IPS DF 6.9 (cell line): ENCODE measurements around the gene ARHGAP4.

Source experiments
- DNase-seq: peaks from one replicate; pipeline ENCODE4 v3.0.0-alpha.2; 2013; ENCODE audit warnings: low read depth, low spot score
- H3K27ac ChIP-seq: one replicate; pipeline ENCODE4 v1.5.1; 2013; ENCODE audit warnings: low read length, control low read depth
- H3K27me3 ChIP-seq: 2 replicates; pipeline ENCODE4 v1.6.1; 2013; ENCODE audit warnings: mild to moderate bottlenecking, low read length; ENCODE audit not compliant: control insufficient read depth, insufficient read depth
- H3K36me3 ChIP-seq: 2 replicates; pipeline ENCODE4 v1.6.1; 2013; ENCODE audit warnings: low read length; ENCODE audit not compliant: control insufficient read depth, insufficient read depth
- H3K4me1 ChIP-seq: 2 replicates; pipeline ENCODE4 v1.6.1; 2013; ENCODE audit warnings: low read length; ENCODE audit not compliant: control insufficient read depth, insufficient read depth
- H3K4me3 ChIP-seq: 2 replicates; pipeline ENCODE4 v1.5.1; 2013; ENCODE audit warnings: mild to moderate bottlenecking, low read length
- H3K9me3 ChIP-seq: 2 replicates; pipeline ENCODE4 v1.6.1; 2013; ENCODE audit warnings: low read length, inconsistent platforms; ENCODE audit not compliant: control insufficient read depth, insufficient read depth
- WGBS: extraction: QIAGEN DNeasy Blood & Tissue Kit; methylation state at CpG from one replicate; pipeline ENCODE4 v1.1.7; 2013; ENCODE audit warnings: mixed read lengths, missing lambda C conversion rate; ENCODE audit not compliant: insufficient read length, insufficient coverage; 5-methylcytosine and 5-hydroxymethylcytosine counted together

ARHGAP4 gene

GRCh38 chrX:153887385-153887784 lies 38.7 kb downstream of the ARHGAP4 start:
- no CpG with 5 or more reads among the region's 8 CpGs for WGBS
- H3K9me3 ChIP-seq = no peaks in the 10 kb centered on the region
- no peak overlapping the region for H3K4me3 ChIP-seq
- H3K27ac ChIP-seq = no peak overlapping the region
- DNase-seq = no peak
- no peaks in the 10 kb centered on the region for H3K27me3 ChIP-seq
- H3K4me1 ChIP-seq = peaks cover 5% of the 10 kb centered on the region
- H3K36me3 ChIP-seq = no peaks in the 10 kb centered on the region

- Histone ChIP-seq H3K36me3 (no peaks in the 10 kb centered on the region), H3K4me1 (peaks cover 5% of the 10 kb centered on the region), H3K4me3 (no peak overlapping the region; the same call in 1 of the 2 replicates), H3K27ac (no peak overlapping the region), H3K27me3 (no peaks in the 10 kb centered on the region), H3K9me3 (no peaks in the 10 kb centered on the region)
- WGBS = no CpG with 5 or more reads among the region's 13 CpGs
- no peak for DNase-seq
Measured at GRCh38 chrX:153886915-153887314, 39.1 kb downstream of the ARHGAP4 start.

GRCh38 chrX:153885968-153886903 lies 39.8 kb downstream of the ARHGAP4 start, which contains the start of gene L1CAM:
Gene L1CAM (minus strand): TSS chrX:153886173. CDS start chrX:153875836, 10,337 bp downstream.
- peak within 1 kb of the TSS; percentile 55; the same call in 1 of the 2 replicates for H3K4me3 ChIP-seq

GRCh38 chrX:153885208-153885787 lies 40.8 kb downstream of the ARHGAP4 start:
- Histone ChIP-seq H3K4me3 (peak overlapping the region; percentile 55; the same call in 1 of the 2 replicates), H3K9me3 (no peaks in the 10 kb centered on the region), H3K4me1 (peaks cover 7% of the 10 kb centered on the region), H3K27me3 (no peaks in the 10 kb centered on the region), H3K27ac (no peak overlapping the region), H3K36me3 (no peaks in the 10 kb centered on the region)
- DNase-seq = no peak
- no CpG with 5 or more reads among the region's 32 CpGs for WGBS

More at GRCh38 chrX:153885968-153886903, 39.8 kb downstream of the ARHGAP4 start, which contains the start of gene L1CAM:
- Histone ChIP-seq H3K27ac (no peak within 1 kb of the TSS), H3K27me3 (no peaks in the 10 kb centered on the region), H3K9me3 (no peaks in the 10 kb centered on the region), H3K36me3 (no peaks in the 10 kb centered on the region), H3K4me1 (peaks cover 5% of the 10 kb centered on the region)
- whole genome bisulfite sequencing = no CpG with 5 or more reads among the region's 94 CpGs
- DNase-seq = no peak

- Histone ChIP-seq H3K36me3 (no peaks in the 10 kb centered on the region), H3K27ac (no peak overlapping the region), H3K4me3 (no peak overlapping the region), H3K27me3 (no peaks in the 10 kb centered on the region), H3K9me3 (no peaks in the 10 kb centered on the region), H3K4me1 (peaks cover 12% of the 10 kb centered on the region)
- no peak for DNase-seq
- WGBS = no CpG with 5 or more reads among the region's 6 CpGs
Measured at GRCh38 chrX:153884590-153884989, 41.5 kb downstream of the ARHGAP4 start.

- peaks cover 13% of the 10 kb centered on the region for H3K4me1 ChIP-seq
- no peaks in the 10 kb centered on the region for H3K36me3 ChIP-seq
- no peaks in the 10 kb centered on the region for H3K27me3 ChIP-seq
- H3K4me3 ChIP-seq = no peak overlapping the region
- no peaks in the 10 kb centered on the region for H3K9me3 ChIP-seq
- no peak overlapping the region for H3K27ac ChIP-seq
- WGBS = no CpG with 5 or more reads among the region's 13 CpGs
- no peak for DNase-seq
Measured at GRCh38 chrX:153884136-153884535, 41.9 kb downstream of the ARHGAP4 start.

- no CpG with 5 or more reads among the region's 13 CpGs for WGBS
- no peak for DNase-seq
- H3K4me3 ChIP-seq = no peak overlapping the region
- H3K36me3 ChIP-seq = no peaks in the 10 kb centered on the region
- no peaks in the 10 kb centered on the region for H3K9me3 ChIP-seq
- no peaks in the 10 kb centered on the region for H3K27me3 ChIP-seq
- peaks cover 13% of the 10 kb centered on the region for H3K4me1 ChIP-seq
- H3K27ac ChIP-seq = no peak overlapping the region
Measured at GRCh38 chrX:153883163-153883843, 42.8 kb downstream of the ARHGAP4 start.

DNA sequence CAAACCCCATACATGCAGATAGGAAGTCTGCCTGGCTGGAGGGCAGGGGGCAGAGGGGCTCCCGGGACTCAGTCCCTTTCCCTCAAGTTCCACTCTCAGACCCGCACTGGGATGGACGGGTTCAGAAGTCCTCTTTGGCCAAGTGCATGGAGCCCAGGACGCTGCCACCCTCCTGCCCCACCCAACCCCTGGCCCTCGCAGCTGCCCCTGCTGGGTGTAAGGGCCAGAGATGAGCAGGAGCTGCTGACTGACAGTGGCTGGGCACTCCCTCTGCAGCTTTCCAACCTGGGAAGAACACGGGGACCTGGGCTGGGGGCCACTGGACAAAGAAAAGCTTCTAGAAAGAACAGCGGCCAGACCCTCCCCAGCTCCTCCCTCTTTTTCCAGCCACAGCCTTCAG lies 43.5 kb downstream of the ARHGAP4 start:
- no peak for DNase-seq
- Histone ChIP-seq H3K27me3 (no peaks in the 10 kb centered on the region), H3K36me3 (no peaks in the 10 kb centered on the region), H3K27ac (no peak overlapping the region), H3K4me3 (no peak overlapping the region), H3K4me1 (peaks cover 13% of the 10 kb centered on the region), H3K9me3 (no peaks in the 10 kb centered on the region)
- WGBS = no CpG with 5 or more reads among the region's 7 CpGs

DNA sequence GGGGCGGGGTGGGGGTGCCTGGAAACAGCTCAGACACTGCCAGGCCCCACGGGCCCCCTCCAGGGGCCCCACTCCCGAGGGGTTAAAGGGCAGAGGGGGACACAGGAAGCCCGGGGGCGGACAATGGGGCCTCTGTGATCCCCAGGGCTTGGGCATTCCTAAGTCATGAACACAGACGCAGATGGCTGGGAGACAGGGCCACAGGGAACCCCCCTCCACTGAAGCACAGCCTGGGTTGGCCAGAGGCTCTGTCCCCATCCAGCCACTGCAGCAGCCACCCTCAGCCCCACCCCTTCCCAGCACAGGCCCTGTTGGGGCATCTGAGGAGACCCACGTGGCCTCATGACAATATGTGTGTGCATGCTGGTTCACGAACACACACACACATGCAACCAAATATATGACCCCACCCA lies 44.0 kb downstream of the ARHGAP4 start:
- no peak overlapping the region for H3K4me3 ChIP-seq
- H3K9me3 ChIP-seq = no peaks in the 10 kb centered on the region
- H3K36me3 ChIP-seq = no peaks in the 10 kb centered on the region
- no peak for DNase-seq
- no peak overlapping the region for H3K27ac ChIP-seq
- peaks cover 13% of the 10 kb centered on the region for H3K4me1 ChIP-seq
- no CpG with 5 or more reads among the region's 8 CpGs for WGBS
- no peaks in the 10 kb centered on the region for H3K27me3 ChIP-seq

DNA sequence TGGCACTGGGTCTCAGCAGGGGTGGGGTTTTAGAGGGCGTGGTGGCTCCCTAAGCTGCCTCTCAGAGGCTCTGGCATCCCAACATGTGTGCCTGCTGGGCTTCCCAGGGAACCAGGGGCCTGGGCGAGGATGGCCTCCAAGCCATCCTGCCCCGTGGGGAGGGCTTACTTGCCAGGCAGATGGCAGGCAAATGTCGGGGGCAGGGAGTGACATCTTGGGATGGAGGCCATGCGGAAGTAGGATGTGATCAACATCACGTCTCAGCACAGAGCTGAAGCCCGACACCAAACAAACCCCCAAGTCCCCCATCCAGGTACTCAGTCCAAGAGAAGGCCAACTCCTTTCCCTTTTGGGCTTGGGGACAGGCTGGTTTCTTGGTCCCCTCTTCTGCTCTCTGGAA lies 44.8 kb downstream of the ARHGAP4 start:
- no peak overlapping the region for H3K27ac ChIP-seq
- no peaks in the 10 kb centered on the region for H3K9me3 ChIP-seq
- peaks cover 13% of the 10 kb centered on the region for H3K4me1 ChIP-seq
- H3K4me3 ChIP-seq = no peak overlapping the region
- no peaks in the 10 kb centered on the region for H3K27me3 ChIP-seq
- no peaks in the 10 kb centered on the region for H3K36me3 ChIP-seq
- no CpG with 5 or more reads among the region's 7 CpGs for WGBS
- no peak for DNase-seq
